HL-60/S4 treated with retinoic acid at 250 ng/mL for 4 days and 3 days (cell line): ENCODE measurements around the gene DCBLD1.

Experiments used
- in situ Hi-C: fragments of 300-500 bp; cut with MboI; formaldehyde crosslinking; loops from 2 replicates; pipeline ENCODE4 v1.7.0; 2022; ENCODE audit warnings: low sequenced_read_pairs

Gene DCBLD1

DNA sequence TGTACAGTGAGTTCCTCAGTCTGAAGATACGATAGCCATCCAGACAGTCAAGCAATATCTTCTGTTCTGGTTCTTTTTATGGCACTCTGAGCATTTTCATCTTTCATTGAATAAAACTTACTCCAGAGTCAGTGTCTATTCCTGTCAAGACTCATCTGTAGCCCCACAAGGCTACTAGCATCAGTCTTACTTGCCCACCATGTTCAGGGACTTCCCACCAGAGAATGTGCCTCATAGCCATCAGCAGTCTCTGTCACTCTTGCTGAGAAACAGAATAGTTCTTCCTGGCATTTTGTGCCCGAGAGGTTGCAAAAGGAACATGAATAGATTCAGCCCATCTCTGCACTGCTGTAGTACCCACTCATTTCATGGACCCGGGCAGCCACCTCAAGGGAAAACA lies 12.7 kb upstream of the DCBLD1 start:
- in situ Hi-C loops: no loop called here

- in situ Hi-C loops: no loop called here
These were observed 9.8 kb upstream of the DCBLD1 start for GRCh38 chr6:117472667-117473066.

- in situ Hi-C loops: no loop called here
These were observed 9.1 kb upstream of the DCBLD1 start for GRCh38 chr6:117473401-117473800.

- in situ Hi-C loops: no loop called here
These were observed 4.3 kb upstream of the DCBLD1 start for GRCh38 chr6:117477988-117478852.

DNA sequence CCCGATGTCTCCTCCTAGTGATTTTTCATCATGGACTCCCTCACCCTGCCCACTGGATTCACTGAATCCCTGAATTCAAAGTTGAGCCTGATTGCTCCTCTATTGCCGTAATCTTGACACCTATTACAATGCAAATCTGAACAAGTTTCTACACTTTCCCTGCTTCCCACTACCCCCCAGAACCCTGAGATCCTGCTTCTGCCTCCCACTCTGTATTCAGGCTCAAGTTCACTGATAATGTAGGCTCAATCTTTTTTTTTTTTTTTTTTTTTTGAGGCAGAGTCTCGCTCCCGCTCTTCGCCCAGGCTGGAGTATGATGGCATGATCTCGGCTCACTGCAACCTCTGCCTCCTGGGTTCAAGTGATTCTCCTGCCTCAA lies 3.6 kb upstream of the DCBLD1 start:
- in situ Hi-C loops: no loop called here

- in situ Hi-C loops: no loop called here
These were observed 1.8 kb upstream of the DCBLD1 start for GRCh38 chr6:117480651-117481050.

DNA sequence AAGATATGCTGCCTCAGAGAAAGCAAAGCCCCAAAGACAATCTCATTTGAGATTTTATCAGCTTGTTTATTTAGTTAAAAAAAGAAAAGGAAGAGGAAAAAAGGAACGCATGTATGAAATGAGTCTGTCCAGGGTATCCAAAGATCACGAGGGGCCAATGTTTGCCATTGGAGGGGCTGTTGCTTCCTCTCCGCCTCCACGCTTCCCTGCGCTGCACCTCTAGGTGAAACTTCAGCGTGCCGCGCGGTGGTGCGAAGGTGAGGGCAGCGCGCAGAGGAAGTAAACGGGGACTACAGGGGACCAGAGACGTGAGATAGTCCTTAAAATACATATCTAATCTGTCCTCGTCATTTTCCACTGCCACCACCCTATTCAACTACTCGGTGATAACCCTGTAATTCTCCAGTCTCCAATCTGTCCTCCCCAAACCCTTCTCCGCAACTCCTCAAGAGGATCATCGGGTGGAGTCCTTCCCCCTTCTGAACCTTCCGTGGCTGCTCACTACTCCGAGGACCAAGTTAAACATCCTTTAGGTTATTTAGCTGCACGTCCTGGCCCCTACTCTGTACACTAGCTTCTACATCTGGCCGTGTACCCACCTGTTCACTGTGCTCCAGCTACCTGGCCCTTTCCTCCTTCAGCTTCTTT lies 1.1 kb upstream of the DCBLD1 start:
- in situ Hi-C loops: no loop called here

GRCh38 chr6:117481926-117482239 lies 591 bp upstream of the DCBLD1 start:
- in situ Hi-C loops: no loop called here

DNA sequence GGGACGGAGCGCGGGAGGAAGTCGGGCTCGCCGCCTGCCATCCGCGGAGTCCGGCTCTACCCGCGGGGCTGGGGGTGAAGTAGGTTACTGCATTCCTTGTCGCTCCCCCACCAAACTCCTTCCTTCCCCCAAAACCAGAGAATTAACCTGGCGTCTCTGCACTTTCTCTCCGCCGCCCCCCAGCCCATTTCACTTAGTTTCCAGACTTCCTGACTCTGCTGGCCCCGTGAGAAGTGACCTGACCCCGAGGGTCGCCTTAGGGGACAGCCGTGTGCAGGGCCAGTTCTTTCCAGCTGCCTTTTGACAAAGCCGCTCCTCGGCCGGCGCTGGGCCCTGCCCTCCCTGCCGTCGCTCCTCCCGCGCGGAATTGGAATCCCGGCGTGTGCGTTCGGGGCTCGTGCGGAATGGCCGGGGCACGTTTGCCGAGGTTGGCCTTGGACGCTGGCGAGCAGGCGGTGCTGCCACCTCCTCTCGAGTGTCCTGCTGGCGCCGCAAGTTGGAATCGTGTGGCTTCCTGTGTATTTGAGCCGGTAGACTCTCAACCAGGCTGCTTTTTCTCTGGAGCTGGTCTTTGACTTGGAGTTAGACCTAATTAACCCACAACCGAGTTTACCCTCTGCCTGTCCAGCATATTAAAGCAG lies 650 bp downstream of the DCBLD1 start:
- in situ Hi-C loops: no loop called here

GRCh38 chr6:117483645-117484016 lies 1.2 kb downstream of the DCBLD1 start:
- in situ Hi-C loops: no loop called here

- in situ Hi-C loops: no loop called here
These were observed 1.7 kb downstream of the DCBLD1 start for GRCh38 chr6:117484052-117484646.

GRCh38 chr6:117485433-117485832 lies 3.0 kb downstream of the DCBLD1 start:
- in situ Hi-C loops: no loop called here

DNA sequence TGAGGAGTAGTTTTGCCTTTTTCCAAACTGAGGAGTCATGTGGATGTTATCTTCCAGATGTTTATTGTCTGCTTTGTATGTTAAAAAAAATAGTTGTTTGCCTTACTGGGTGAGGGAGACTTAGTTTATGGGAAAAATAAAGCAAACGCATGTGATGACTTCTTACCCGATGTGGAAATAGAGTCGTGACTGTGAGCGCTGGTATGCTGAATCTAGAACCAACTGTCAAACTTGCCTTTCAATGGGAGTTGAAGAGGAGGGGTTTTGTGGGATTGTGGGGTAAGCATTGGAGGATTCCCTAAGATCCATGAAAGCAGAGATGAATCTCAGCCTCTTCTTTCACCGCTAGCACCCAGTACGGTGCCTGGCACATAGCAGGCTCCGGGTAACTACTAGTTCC lies 5.3 kb downstream of the DCBLD1 start:
- in situ Hi-C loops: no loop called here

DNA sequence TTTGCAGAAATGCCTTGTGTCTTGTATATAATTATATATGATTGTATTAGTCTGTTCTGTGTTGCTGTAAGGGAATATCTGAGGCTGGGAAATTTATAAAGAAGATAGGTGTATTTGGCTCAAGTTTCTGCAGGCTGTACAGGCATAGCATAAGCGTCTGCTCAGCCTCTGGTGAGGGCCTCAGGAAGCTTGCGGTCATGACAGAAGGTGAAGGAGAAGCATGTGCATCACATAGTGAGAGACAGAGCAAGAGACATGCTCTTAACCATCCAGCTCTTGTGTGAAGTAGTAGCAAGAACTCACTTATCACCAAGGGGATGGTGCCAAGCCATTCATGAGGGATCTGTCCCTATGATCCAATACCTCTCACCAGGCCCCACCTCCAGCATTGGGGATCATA lies 6.5 kb downstream of the DCBLD1 start:
- in situ Hi-C loops: no loop called here

DNA sequence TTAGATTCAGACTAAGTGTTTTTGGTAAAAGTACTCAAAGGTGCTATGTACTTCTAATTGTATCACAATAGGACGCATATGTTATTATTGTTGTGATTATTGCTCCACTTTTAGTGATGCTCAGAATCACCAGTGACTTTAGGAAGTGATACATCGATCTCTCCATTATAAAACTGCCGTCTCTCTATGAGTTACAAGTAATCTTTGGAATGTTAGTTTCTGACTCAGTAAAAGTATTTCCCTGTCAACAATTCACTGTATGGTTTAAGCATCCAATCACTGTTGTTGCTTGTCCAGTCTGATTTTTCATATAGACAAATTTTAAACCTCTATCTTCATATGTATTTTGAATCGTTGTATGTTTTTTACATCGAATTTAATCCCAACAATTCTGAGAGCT lies 9.4 kb downstream of the DCBLD1 start:
- in situ Hi-C loops: no loop called here

GRCh38 chr6:117493470-117493869 lies 11.0 kb downstream of the DCBLD1 start:
- in situ Hi-C loops: no loop called here

DNA sequence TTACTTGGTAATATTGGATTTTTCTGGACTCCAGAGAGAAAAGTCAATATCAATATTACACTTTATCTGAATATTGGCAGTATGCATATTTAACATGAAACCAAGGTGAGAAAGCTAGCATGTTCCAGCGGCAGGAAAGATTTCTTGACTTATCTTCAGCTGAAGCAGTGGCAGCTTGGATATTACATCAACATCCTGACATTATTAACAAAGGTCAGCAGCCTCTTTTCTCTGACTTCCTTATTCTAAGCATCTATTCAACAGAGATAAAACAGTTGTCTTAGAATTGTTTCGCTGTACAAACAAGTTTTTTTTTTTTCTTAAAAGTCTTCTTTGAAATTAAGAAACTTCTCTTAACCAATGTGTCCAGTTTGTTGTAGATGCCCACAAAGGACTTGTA lies 11.8 kb downstream of the DCBLD1 start:
- in situ Hi-C loops: no loop called here

GRCh38 chr6:117494694-117495318 lies 12.3 kb downstream of the DCBLD1 start:
- in situ Hi-C loops: no loop called here

DNA sequence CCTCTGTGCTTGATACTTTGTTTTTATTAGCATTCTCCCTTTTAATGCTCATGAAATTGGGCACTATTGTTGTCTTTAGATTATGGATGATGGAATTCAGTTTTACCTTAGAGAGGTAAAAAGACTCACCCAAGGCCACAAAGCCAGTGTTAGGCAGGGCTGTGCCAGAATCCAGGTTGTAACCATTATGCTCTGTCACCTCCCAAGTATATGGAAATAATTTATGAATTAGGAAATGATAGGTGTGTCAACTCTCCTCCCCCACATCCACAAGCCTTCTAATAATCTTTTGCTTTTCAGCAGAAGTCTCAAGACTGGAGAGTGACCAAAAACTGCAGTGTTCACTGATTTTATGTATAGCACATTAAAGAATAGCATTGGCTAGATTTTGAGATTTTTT lies 13.0 kb downstream of the DCBLD1 start:
- in situ Hi-C loops: no loop called here

DNA sequence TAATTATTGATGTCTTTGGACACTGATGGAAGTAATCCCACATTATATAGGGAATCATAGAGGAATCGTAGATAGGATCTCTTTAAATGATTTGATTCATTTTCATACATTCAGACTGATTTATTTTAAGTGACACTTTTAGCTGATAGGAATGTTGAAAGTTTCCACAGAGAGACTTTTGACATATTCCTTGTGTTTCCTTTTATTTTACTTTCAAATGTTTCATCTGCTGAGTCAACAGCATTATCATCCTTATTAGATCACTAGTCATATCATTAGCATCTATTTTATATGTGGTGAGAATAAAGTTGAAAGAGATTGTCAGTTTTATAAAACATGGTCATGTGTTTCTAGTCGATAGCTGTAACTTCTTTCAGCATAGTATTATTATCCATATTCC lies 13.4 kb downstream of the DCBLD1 start:
- in situ Hi-C loops: no loop called here

DNA sequence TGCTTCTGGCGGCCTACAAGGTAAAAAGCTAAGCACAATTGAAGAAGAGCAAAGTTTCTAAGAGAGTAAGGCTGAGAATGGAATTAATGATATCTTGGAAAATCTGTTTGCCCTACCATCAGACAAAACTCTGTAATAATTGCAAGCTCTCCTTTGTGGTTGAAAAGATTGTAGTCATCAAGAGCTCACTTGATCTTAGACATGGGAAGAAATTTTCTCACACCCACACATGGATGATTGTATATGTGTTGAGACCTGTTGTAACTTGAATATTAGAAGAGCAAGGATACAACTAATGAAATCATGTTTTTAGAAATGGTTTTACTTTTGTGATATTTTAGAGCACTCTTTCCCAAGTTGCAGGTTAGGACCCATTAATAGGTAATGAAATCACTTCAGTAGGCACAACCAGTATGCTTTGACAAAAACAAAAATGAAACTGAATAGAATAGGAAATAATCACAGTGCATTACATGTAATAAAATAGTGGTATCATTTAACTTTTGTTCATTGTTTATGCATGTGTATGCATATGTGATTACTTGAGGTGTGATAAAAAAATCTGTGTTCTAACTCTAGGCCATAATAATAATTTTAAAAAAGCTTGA lies 14.0 kb downstream of the DCBLD1 start:
- in situ Hi-C loops: no loop called here
